Fibroblast of the aortic adventitia (primary cell): ENCODE measurements around the gene TMEM260. TPM values are rescaled to one million over a fixed set of nuclear protein-coding genes. Genes with fewer than 3 reads are reported as not detected.

ENCODE experiments used
- DNase-seq: peaks from one replicate; pipeline ENCODE4 v3.0.0-alpha.2; 2010; ENCODE audit warnings: low read depth
- H3K4me3 ChIP-seq: 2 replicates; pipeline ENCODE4 v1.5.1; 2011; ENCODE audit warnings: low read depth, mild to moderate bottlenecking, control low read depth, low read length, moderate library complexity
- total RNA-seq: library from RNA; depleted of rRNA; stranded (reverse); fragments of >200 nt; gene quantifications from 2 replicates; pipeline ENCODE4 v1.2.3, GENCODE V29; 2012; ENCODE audit warnings: low replicate concordance
- TF ChIP-seq, protein P1 (sequence below): IDR thresholded peaks from 2 replicates; pipeline ENCODE4 v1.5.1; 2011; ENCODE audit warnings: mild to moderate bottlenecking, low read length, control low read depth, inconsistent platforms; ENCODE audit not compliant: insufficient read depth

The TMEM260 gene
- total RNA-seq, 1 donor = 19.1 TPM

DNA sequence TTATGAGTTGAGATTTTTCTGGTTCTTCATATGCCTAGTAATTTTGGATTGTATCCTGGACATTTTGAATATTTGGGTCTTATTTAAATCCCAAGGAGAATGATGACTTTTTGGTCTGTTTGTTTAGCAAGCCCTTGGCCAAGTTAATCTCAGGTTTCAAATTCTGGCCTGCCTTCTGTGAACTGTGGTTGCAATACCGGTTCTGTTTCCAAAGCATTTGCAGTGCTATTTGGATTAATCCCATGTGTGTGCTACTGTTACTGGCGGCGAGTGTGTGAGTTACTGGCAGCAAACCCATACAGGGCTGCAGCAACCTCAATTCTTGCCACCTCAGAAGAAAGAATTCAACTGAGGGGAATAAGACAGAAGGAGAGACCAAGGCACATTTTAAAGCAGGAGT lies 51.1 kb downstream of the TMEM260 start:
- peak; percentile 57 for DNase-seq
- H3K4me3 ChIP-seq = no peak overlapping the region
- TF ChIP-seq, protein P1, sequence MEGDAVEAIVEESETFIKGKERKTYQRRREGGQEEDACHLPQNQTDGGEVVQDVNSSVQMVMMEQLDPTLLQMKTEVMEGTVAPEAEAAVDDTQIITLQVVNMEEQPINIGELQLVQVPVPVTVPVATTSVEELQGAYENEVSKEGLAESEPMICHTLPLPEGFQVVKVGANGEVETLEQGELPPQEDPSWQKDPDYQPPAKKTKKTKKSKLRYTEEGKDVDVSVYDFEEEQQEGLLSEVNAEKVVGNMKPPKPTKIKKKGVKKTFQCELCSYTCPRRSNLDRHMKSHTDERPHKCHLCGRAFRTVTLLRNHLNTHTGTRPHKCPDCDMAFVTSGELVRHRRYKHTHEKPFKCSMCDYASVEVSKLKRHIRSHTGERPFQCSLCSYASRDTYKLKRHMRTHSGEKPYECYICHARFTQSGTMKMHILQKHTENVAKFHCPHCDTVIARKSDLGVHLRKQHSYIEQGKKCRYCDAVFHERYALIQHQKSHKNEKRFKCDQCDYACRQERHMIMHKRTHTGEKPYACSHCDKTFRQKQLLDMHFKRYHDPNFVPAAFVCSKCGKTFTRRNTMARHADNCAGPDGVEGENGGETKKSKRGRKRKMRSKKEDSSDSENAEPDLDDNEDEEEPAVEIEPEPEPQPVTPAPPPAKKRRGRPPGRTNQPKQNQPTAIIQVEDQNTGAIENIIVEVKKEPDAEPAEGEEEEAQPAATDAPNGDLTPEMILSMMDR = no peak

DNA sequence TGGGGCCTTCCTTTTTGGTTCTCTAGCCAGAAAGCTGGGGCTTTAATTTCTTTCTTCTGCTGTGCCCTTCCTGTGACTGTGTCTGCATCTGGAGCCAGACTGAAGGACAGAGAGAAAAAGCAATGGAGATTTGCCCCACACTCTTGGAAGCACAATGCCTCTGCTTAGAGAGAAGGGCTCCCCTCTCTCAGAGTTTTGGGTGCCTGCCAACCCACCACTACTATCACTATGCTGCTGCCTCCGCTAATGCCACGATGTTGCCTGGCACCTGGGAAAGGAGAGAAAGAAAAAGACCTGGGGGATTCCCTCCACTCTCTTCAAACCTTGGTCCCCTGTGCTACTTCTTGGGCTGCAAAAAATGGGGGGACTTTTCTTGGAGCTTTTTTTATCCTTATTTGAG lies 52.6 kb downstream of the TMEM260 start:
- no peak for DNase-seq
- TF ChIP-seq, protein P1 = no peak
- no peak overlapping the region for H3K4me3 ChIP-seq

DNA sequence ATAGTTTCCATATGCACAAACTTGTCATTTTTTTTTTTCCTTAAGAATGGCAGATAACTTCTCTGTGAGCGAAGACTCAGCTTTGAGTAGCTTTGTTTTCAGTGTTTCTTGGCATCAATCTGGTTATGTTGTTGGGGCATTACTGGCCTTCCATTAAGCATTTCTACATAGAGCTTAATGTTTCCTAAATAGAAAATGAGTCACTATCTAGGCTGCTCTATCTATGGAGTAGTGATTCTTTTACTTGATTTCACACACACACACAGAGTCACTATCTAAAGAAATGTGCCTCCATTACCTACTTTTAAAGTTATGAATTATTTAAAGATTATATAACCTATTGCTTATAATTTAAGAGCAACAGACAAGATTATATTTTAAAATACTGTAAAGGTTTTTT lies 53.9 kb downstream of the TMEM260 start:
- no peak overlapping the region for H3K4me3 ChIP-seq
- TF ChIP-seq, protein P1 = no peak
- no peak for DNase-seq

DNA sequence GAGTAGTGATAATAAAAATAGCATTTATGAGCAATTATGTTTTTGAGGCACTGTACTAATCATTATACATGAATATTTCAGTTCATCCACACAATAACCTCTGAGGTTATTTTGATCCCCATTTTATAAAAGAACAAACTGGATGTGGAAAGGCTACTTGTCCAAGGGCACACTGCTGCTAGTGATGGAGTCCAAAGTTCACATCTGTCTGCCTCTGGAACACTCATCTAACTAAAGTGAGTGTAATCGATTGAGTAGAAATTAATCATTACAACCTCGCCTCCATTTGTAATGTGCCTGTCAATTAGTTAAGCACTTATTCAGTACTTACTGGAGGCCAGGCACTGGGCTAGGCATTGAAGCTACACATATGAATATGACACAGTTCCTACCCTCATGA lies 55.4 kb downstream of the TMEM260 start:
- H3K4me3 ChIP-seq = no peak overlapping the region
- TF ChIP-seq, protein P1 = no peak
- no peak for DNase-seq

DNA sequence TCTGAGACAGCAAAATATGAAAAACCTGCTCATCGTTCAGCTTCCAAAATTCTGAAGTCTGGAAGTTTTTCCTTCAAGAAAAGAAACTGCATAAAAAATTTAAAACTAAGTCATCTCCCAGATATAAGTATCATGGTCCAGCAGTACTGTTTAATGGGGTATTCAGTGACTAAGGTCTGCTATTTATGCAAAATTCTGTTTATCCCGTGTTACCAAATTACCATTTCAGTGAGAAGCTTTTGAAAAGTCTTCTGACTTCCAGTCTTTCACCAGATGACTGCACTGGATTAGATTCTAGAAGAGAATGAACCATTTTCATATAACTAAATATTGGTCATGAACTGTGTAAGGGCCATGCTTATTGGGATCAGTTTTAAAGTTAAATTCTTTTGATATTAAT lies 67.9 kb downstream of the TMEM260 start:
- no peak for DNase-seq
- TF ChIP-seq, protein P1 = no peak
- no peak overlapping the region for H3K4me3 ChIP-seq

DNA sequence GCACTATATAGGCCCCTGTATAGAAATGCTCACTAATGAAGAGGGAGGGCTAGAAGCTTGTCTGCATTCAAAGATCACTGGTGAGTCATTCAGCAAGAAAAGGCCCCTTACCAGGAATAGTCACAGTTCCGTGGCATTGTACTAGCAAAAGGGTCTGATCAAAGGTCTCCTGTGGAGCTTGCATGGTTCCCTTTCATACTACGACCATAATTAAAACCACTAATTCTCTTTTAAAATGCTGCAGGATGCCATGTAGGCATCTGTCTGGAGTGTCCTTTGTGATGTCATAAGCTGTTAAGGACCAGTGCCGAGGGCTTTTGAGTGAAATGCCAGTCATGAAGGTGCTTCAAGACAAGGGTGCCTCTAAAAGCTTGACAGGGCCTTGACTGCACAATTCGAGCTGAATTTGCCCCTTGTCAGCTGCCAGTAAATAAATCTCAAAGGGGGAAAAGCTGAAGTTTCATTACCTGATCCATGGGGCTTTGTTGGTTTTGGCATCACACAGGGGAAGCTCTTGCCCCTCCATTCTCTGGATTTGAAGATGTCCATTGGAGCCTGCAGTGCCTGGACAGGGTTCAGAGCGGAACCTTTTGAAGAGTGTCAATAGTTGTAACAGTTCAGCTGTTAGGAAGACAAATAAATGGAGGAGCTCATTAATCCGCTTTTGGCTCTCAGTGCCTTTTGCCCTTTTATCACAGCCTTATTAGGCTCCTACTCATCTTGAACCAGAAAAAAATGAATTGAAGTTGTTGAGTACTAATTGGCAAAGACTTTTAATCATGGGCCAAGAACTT lies 69.1 kb downstream of the TMEM260 start:
- TF ChIP-seq, protein P1 = no peak
- no peak for DNase-seq
- H3K4me3 ChIP-seq = no peak overlapping the region

DNA sequence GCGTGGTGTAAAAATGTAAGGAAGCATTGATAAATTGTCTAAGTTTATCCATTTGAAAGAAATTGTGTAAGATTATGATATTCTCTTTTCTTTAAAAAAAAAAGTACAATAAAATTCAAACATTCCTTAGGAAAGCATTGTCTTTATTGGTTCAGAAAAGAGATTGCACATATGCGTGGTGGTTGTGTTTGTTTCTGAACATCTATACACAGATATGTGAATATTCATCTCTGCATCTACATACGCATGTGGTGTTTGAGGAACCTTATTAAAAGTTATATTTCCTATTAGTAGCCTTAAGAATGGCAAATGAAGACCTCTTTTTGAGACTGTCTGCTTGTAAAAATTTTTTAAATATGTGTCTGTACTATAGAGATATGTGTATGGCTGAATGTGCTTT lies 69.8 kb downstream of the TMEM260 start:
- H3K4me3 ChIP-seq = no peak overlapping the region
- DNase-seq = no peak
- TF ChIP-seq, protein P1 = no peak
